Stomach smooth muscle (tissue), 2 donors: ENCODE results near the gene MAG.
"Not testable (repeated sequence)": the region's sequence is repeated elsewhere in the genome, so short reads cannot be mapped to it uniquely, and the experiment has no call there.

Experiments used
- H3K27ac ChIP-seq: one replicate; pipeline ENCODE4 v1.7.0; 2013; ENCODE audit warnings: mild to moderate bottlenecking, low read length, inconsistent platforms
- H3K27me3 ChIP-seq, 2 donors: one replicate each; pipeline ENCODE4 v1.7.0; 2013; ENCODE audit warnings: low read length in 2 of 2; ENCODE audit not compliant: insufficient read depth in 2 of 2, control insufficient read depth in 1 of 2
- H3K36me3 ChIP-seq, 2 donors: one replicate each; pipeline ENCODE4 v1.7.0; 2013; ENCODE audit warnings: low read length in 2 of 2; ENCODE audit not compliant: control insufficient read depth in 2 of 2, insufficient read depth in 2 of 2
- H3K4me1 ChIP-seq: one replicate; pipeline ENCODE4 v1.7.0; 2013; ENCODE audit warnings: low read length; ENCODE audit not compliant: control insufficient read depth, insufficient read depth
- H3K4me3 ChIP-seq, 2 donors: one replicate each; pipeline ENCODE4 v1.7.0; 2013; ENCODE audit warnings: low read length in 2 of 2
- H3K9ac ChIP-seq, 2 donors: one replicate each; pipeline ENCODE4 v1.7.0; 2013; ENCODE audit warnings: low read length in 2 of 2, mild to moderate bottlenecking in 1 of 2
- H3K9me3 ChIP-seq, 2 donors: one replicate each; pipeline ENCODE4 v1.7.0; 2013; ENCODE audit warnings: low read length in 2 of 2; ENCODE audit not compliant: control insufficient read depth in 2 of 2
- donor health status: healthy.
- donor health status: Pancreatic carcinoma.

The MAG gene

DNA sequence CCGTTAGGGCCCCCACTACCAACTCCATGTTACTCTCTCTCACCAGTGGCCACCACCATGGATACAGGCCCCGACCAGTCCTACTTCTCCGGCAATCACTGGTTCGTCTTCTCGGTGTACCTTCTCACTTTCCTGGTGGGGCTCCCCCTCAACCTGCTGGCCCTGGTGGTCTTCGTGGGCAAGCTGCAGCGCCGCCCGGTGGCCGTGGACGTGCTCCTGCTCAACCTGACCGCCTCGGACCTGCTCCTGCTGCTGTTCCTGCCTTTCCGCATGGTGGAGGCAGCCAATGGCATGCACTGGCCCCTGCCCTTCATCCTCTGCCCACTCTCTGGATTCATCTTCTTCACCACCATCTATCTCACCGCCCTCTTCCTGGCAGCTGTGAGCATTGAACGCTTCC lies 66.9 kb downstream of the MAG start:
- not testable (repeated sequence) for H3K9ac ChIP-seq, H3K4me1 ChIP-seq, H3K4me3 ChIP-seq, H3K36me3 ChIP-seq, H3K27ac ChIP-seq, H3K9me3 ChIP-seq
- peaks cover 5 to 14% of the 10 kb centered on the region in 2 donors for H3K27me3 ChIP-seq

DNA sequence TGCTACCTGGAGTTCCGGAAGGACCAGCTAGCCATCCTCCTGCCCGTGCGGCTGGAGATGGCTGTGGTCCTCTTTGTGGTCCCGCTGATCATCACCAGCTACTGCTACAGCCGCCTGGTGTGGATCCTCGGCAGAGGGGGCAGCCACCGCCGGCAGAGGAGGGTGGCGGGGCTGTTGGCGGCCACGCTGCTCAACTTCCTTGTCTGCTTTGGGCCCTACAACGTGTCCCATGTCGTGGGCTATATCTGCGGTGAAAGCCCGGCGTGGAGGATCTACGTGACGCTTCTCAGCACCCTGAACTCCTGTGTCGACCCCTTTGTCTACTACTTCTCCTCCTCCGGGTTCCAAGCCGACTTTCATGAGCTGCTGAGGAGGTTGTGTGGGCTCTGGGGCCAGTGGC lies 67.4 kb downstream of the MAG start:
- H3K4me1 ChIP-seq, H3K36me3 ChIP-seq, H3K9me3 ChIP-seq, H3K4me3 ChIP-seq, H3K27ac ChIP-seq, H3K9ac ChIP-seq: not testable (repeated sequence)
- H3K27me3 ChIP-seq, result peaks cover 5 to 14% of the 10 kb centered on the region in 2 donors

DNA sequence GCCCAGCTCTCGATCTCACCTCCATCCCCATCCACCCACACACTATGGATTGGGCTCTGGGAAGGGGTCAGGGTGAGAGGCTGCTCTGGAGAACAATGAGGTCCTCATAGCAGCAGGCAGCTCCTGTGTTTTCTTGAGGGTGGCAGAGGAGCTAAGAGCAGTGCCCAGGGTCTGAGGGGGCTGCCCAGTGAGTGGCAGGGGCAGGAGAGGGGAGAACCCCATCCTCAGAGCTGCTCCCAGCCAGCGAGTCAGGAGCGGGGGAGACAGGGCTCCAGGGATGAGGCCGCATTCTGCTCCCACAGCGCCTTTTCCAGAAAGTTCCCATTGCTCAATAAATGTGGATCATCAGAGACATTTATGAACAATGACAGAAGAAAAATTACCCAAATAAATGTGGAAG lies 68.1 kb downstream of the MAG start:
- H3K36me3 ChIP-seq, H3K4me3 ChIP-seq, H3K9me3 ChIP-seq, H3K27ac ChIP-seq, H3K4me1 ChIP-seq, H3K9ac ChIP-seq: not testable (repeated sequence)
- peaks cover 5 to 12% of the 10 kb centered on the region in 2 donors for H3K27me3 ChIP-seq

DNA sequence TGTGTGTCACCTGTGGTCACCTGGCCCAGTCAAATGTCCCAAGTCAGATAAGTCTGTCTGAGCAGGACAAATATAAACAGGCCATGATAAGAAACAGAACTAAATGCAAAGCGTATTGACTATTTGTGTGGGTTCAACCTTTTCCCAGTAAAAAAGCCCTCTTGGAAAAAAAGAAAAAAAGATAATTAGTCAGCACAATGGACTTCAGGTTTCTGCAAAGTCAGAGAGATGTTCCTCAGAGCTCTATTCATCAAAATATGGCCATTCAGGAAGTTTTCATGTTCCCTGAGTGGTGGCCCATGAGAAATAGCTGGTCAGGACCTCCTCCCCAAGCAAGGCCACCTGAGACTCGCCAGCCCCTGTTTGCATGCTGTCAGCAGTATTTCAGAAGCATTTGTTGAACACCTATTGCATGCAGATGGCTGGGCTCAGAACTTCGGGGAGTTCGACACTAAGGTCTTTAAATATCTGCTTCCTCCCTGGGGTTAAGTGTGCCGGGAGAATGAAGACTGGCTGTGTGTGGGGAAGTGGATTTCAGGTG lies 69.0 kb downstream of the MAG start:
- H3K27ac ChIP-seq, result no peak overlapping the region
- H3K27me3 ChIP-seq, result peaks cover 0 to 8% of the 10 kb centered on the region in 2 donors
- H3K9ac ChIP-seq, result no peak overlapping the region
- H3K4me1 ChIP-seq, result no peaks in the 10 kb centered on the region
- no peaks in the 10 kb centered on the region for H3K9me3 ChIP-seq
- H3K4me3 ChIP-seq, result no peak overlapping the region
- H3K36me3 ChIP-seq, result no peaks in the 10 kb centered on the region

DNA sequence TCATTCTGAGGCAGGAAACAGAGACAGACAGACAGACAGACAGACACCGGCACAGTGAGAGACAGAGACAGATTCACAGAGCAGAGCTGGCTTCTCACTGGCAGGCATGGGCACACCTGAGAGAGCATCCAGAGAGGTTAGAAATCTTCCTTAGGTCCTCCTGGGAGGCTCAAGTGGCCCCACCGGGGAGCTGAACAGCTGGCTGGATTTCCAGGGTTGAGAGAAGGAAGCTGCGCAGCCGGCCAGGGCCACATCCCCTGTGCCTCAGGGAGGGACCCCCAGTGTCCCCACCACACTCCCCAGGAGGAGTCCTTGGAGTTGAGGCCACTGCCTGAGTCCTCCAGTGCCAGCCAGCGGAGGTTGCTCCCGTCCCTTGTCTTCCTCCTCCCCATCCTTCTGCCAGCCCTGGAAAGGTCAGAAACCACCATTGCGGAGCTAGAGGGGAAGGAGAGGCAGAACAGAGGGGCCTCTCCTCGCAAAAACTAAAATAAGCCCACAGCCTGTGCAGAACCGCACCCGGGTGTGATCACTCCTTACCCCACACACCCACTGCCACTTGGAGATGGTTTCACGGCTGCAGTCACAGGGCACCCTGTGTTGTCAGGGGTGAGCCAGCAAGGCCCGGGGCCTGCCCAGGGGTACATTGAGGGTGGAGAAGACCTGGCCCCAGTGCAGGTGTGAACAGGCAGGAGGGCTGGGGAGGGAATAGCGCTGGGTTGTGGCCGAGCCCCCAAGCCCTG lies 70.5 kb downstream of the MAG start:
- no peak overlapping the region for H3K9ac ChIP-seq

DNA sequence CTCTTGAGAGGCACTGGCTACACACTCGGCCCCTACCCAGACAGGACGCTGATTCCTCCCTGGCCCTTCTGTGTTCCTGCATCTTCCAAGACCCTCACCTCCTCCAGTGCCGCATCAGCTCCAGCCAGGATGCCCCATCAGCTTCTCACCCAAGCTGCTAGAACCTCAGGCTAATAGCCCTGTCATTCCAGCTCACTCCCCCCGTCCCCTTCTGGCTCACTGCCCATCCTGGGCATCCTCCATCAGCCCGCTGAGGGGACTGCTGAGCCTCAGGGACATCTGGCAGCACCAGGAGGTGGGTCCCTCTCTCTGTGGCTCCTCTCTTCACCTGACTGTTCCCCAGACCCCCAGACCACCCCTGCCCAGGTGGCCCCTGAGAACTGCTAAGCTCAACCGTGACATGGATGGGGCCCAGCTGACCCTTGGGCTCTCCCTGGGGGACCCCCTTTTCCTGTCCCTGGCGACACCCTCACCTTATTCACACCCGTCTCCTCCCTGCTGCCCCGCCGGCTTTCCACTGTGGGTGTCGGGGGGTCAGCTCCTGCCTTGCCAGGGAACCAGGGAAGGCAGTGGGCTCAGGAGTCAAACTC lies 71.1 kb downstream of the MAG start:
- Histone ChIP-seq H3K4me3 (no peak overlapping the region), H3K27ac (no peak overlapping the region)

More for the DNA sequence above, 70.5 kb downstream of the MAG start:
- Histone ChIP-seq H3K36me3 (no peaks in the 10 kb centered on the region), H3K4me1 (no peaks in the 10 kb centered on the region), H3K27me3 (peaks cover 0 to 7% of the 10 kb centered on the region in 2 donors), H3K4me3 (no peak overlapping the region), H3K27ac (no peak overlapping the region), H3K9me3 (no peaks in the 10 kb centered on the region)

More for the DNA sequence above, 71.1 kb downstream of the MAG start:
- Histone ChIP-seq H3K36me3 (no peaks in the 10 kb centered on the region), H3K4me1 (no peaks in the 10 kb centered on the region), H3K27me3 (peaks cover 0 to 6% of the 10 kb centered on the region in 2 donors), H3K9ac (no peak overlapping the region), H3K9me3 (no peaks in the 10 kb centered on the region)
